ENCODE measurements around the gene SPEG.

- TF ChIP-seq CTCF (IDR thresholded peaks at IDR 0.05; ENCODE audit: low read depth, low read length, poor library complexity, severe bottlenecking) (no peak), EZH2phosphoT487 (IDR thresholded peaks at IDR 0.05; ENCODE audit: borderline replicate concordance, low read length) (no peak)
Measured at GRCh38 chr2:219496247-219496824, 61.7 kb downstream of the SPEG start.

Measured in DOHH2 (cell line).